Adrenal gland (tissue), 12 donors: ENCODE data around the gene WASL. TPM values are rescaled to one million over a fixed set of nuclear protein-coding genes. Genes with fewer than 3 reads are reported as not detected.

Experiments
- DNase-seq, 7 donors: peaks; one replicate each; pipeline ENCODE4 v3.0.0-alpha.2; 2019 to 2020
- H3K27ac ChIP-seq, 5 donors: fragments of 200-600 bp; sonication (generic) in 4 of 5; 1 replicate in 3 of 5; 2 replicates in 2 of 5; pipeline versions ENCODE4 v1.5.1 to v1.8.0; 2016 to 2020; ENCODE audit warnings: mild to moderate bottlenecking in 1 of 5
- H3K27me3 ChIP-seq: fragments of 200-600 bp; 2 replicates; pipeline ENCODE4 v1.8.0; 2021
- H3K36me3 ChIP-seq, 2 donors: fragments of 200-600 bp; replicated peaks in 1 of 2; 1 replicate in 1 of 2; 2 replicates in 1 of 2; pipeline versions ENCODE4 v1.5.1 to v1.8.0; 2018 to 2022
- H3K4me1 ChIP-seq, 2 donors: fragments of 200-600 bp; replicated peaks in 1 of 2; 1 replicate in 1 of 2; 2 replicates in 1 of 2; pipeline versions ENCODE4 v1.5.1 to v1.8.0; 2018 to 2021
- H3K4me3 ChIP-seq, 4 donors: fragments of 200-600 bp; sonication (generic) in 3 of 4; one replicate each; pipeline ENCODE4 v1.5.1; 2016 to 2018
- H3K9me3 ChIP-seq, 3 donors: fragments of 200-600 bp; sonication (generic) in 1 of 3; replicated peaks in 1 of 3; 1 replicate in 2 of 3; 2 replicates in 1 of 3; pipeline versions ENCODE4 v1.5.1 to v1.8.0; 2016 to 2021
- POLR2A ChIP-seq, 2 donors: fragments of 450-650 bp; IDR thresholded peaks; one replicate each; pipeline ENCODE4 v1.6.1; 2017; ENCODE audit warnings: antibody characterized with exemption in 2 of 2, mild to moderate bottlenecking in 2 of 2, moderate library complexity in 1 of 2
- WGBS, 4 donors: extraction: QIAGEN DNeasy Blood & Tissue Kit in 2 of 4; methylation state at CpG; one replicate each; pipeline versions ENCODE4 v1.1.5 to v1.1.7; 2013 to 2017; 5-methylcytosine and 5-hydroxymethylcytosine counted together
- intact Hi-C, 2 donors: fragments of 100-400 bp; cut with DNase I; formaldehyde crosslinking; loops; one replicate each; pipeline versions ENCODE4 v1.14.1 to v1.15.0; 2022 to 2023
- polyA plus RNA-seq, 3 donors: library from polyadenylated mRNA; stranded (reverse); fragments of 200-250 nt in 2 of 3; fragments of 350-450 nt in 1 of 3; fragmentation: Illumina TruSeq in 1 of 3; extraction: RNeasy Lipid Tissue Mini Kit (QIAGEN cat#74804) in 1 of 3; gene quantifications; one replicate each; pipeline ENCODE4 v1.2.3, GENCODE V29; 2013 to 2014
- total RNA-seq, 9 donors: library from RNA; depleted of rRNA in 4 of 9; stranded (reverse); fragments of >200 nt in 4 of 9; fragments of 120-200 nt in 1 of 9; fragmentation: NEBNext Ultra II Directional in 1 of 9; extraction: Animal tissue kit (Norgen Biotek cat#: 25700) in 1 of 9; gene quantifications; one replicate each; pipeline versions ENCODE4 v1.1.0 to v1.2.4, GENCODE V29; 2013 to 2023
- TF ChIP-seq, protein P1 (sequence below), 6 experiments: fragments of 450-650 bp in 4 of 6; fragments of 200-600 bp in 2 of 6; sonication (generic) in 1 of 6; IDR thresholded peaks; 1 replicate in 5 of 6; 2 replicates in 1 of 6; pipeline versions ENCODE4 v1.5.1 to v1.8.0; 2016 to 2021; ENCODE audit warnings: antibody characterized with exemption in 6 of 6, mild to moderate bottlenecking in 2 of 6, moderate library complexity in 1 of 6
- donor health status: healthy with polysubstance abuse.
- donor health status: Bipolar disorder and iron deficiency.
- donor health status: DM: yes; HTN: yes; CAD: no.
- donor health status: DM: no; HTN: no; CAD: no.
- donor health status: DM: no; HTN: no; CAD: no.
- donor health status: DM: yes; HTN: yes; CAD: no.

The WASL gene
- total and polyA plus RNA-seq, 12 donors: 12.2 to 52.1 (median 33.1) TPM

- no peak for TF ChIP-seq POLR2A (IDR thresholded peaks at IDR 0.05)
- TF ChIP-seq, protein P1, sequence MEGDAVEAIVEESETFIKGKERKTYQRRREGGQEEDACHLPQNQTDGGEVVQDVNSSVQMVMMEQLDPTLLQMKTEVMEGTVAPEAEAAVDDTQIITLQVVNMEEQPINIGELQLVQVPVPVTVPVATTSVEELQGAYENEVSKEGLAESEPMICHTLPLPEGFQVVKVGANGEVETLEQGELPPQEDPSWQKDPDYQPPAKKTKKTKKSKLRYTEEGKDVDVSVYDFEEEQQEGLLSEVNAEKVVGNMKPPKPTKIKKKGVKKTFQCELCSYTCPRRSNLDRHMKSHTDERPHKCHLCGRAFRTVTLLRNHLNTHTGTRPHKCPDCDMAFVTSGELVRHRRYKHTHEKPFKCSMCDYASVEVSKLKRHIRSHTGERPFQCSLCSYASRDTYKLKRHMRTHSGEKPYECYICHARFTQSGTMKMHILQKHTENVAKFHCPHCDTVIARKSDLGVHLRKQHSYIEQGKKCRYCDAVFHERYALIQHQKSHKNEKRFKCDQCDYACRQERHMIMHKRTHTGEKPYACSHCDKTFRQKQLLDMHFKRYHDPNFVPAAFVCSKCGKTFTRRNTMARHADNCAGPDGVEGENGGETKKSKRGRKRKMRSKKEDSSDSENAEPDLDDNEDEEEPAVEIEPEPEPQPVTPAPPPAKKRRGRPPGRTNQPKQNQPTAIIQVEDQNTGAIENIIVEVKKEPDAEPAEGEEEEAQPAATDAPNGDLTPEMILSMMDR (IDR thresholded peaks at IDR 0.05): no peak
- WGBS, 4 donors: 81 to 95% (median 93%) methylated on average over 6 of the region's 6 CpGs
- intact Hi-C loops: no loop called here
These were observed 56.3 kb downstream of the WASL start for GRCh38 chr7:123692471-123692877.

GRCh38 chr7:123690550-123690949, 58.3 kb downstream of the WASL start:
- DNase-seq: no peak
- H3K4me1 ChIP-seq: no peaks in the 10 kb centered on the region
- no peak for TF ChIP-seq POLR2A (IDR thresholded peaks at IDR 0.05)
- TF ChIP-seq, protein P1 (IDR thresholded peaks at IDR 0.05): no peak
- 93 to 98% (median 95%) methylated on average over 2 of the region's 2 CpGs for whole genome bisulfite sequencing, 4 donors
- H3K4me3 ChIP-seq: no peak overlapping the region
- peaks cover 0 to 34% of the 10 kb centered on the region in 2 donors for H3K36me3 ChIP-seq
- no peaks in the 10 kb centered on the region for H3K9me3 ChIP-seq
- no peak overlapping the region for H3K27ac ChIP-seq
- H3K27me3 ChIP-seq: no peaks in the 10 kb centered on the region
- intact Hi-C loops: no loop called here

More at GRCh38 chr7:123692471-123692877, 56.3 kb downstream of the WASL start:
- Histone ChIP-seq H3K27me3 (no peaks in the 10 kb centered on the region), H3K4me3 (no peak overlapping the region), H3K36me3 (peaks cover 0 to 29% of the 10 kb centered on the region in 2 donors), H3K27ac (no peak overlapping the region), H3K9me3 (no peaks in the 10 kb centered on the region), H3K4me1 (peaks cover 0 to 11% of the 10 kb centered on the region in 2 donors)
- no peak for DNase-seq

DNA sequence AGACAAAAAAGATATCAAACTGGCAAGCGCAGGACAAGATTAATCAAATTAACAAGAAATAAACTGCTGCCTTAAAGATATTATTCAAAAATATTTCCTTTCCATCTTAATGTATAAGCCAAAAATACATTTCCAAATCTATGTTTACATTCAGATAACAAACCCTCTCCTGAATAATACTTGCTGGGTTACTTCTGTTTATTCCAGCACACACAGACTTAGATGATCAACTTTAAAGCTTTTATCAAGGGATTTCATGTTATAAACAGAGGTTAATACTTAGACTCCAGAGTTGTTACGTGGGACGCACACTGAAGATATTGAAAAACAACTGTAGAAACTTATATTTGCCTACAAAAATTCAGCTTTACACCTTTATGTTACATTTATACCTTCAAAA, 59.6 kb downstream of the WASL start:
- 79 to 96% (median 81%) methylated on average over 3 of the region's 3 CpGs for WGBS, 4 donors
- Histone ChIP-seq H3K4me1 (no peaks in the 10 kb centered on the region), H3K27me3 (no peaks in the 10 kb centered on the region), H3K9me3 (no peaks in the 10 kb centered on the region), H3K36me3 (peaks cover 0 to 32% of the 10 kb centered on the region in 2 donors), H3K4me3 (no peak overlapping the region), H3K27ac (no peak overlapping the region)
- no peak for DNase-seq
- no peak for TF ChIP-seq POLR2A (IDR thresholded peaks at IDR 0.05)
- TF ChIP-seq, protein P1 (IDR thresholded peaks at IDR 0.05): no peak
- intact Hi-C loops: loop anchor here in 1 of 2 donors (10.0 kb wide), 1 partner anchor 176 kb away; no protein-coding TSS in a partner anchor

DNA sequence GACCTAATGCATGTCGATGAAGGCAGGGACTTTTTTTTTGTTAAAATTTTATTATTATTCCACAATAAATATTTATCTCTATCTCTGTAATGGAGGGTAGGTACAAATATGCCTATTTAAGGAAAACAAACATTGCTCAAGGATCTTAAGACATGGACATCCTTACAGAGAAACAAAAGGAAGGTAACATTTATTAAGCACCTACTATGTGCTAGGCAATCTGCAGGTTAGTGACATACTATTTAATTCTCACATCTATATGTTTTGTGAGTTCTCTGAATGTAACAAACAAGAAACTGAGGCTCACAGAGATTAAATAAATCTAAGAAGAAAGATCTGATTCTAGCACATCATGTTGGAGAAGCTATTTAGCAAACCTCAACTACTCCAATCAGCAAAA, 61.1 kb downstream of the WASL start:
- Histone ChIP-seq H3K9me3 (no peaks in the 10 kb centered on the region), H3K36me3 (peaks cover 0 to 34% of the 10 kb centered on the region in 2 donors), H3K4me1 (no peaks in the 10 kb centered on the region), H3K27ac (no peak overlapping the region), H3K4me3 (no peak overlapping the region), H3K27me3 (no peaks in the 10 kb centered on the region)
- no peak for DNase-seq
- TF ChIP-seq POLR2A (IDR thresholded peaks at IDR 0.05): no peak
- TF ChIP-seq, protein P1 (IDR thresholded peaks at IDR 0.05): no peak
- 90 to 98% (median 92%) methylated on average over 1 of the region's 1 CpG for WGBS, 4 donors
- intact Hi-C loops: loop anchor here in 1 of 2 donors (10.0 kb wide), 1 partner anchor 177 kb away; no protein-coding TSS in a partner anchor
